ENCODE data around the gene STYK1. TPM values are rescaled to one million over a fixed set of nuclear protein-coding genes. Genes with fewer than 3 reads are reported as not detected.

Gene STYK1
- total and polyA plus RNA-seq, 7 donors: 0.16 to 14.1 (median 3.7) TPM; not detected in 1

DNA sequence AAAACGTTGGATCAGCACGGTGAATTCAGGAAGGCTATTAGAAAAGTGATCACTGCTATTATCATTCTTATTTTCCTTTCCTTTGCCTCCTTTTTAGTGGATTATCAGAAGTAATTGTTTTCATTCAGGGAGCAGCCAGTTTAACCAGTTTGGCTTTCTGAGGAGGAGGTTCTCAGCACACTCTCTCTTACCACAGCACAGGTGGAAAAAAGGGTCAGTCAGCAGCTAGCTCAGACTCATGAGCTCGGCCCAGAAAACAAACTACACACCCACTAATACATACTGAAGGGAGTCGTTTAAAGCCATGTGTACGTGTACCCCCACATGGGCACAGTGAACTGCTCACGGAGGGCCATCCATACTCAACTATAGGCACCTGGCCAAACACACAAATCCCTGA lies 37.2 kb downstream of the STYK1 start:
- no peaks in the 10 kb centered on the region for H3K9me3 ChIP-seq
- no peak overlapping the region for H3K4me3 ChIP-seq
- intact Hi-C loops (cut with DNase I): no loop called here
- no peaks in the 10 kb centered on the region for H3K27me3 ChIP-seq
- no peak overlapping the region for H3K27ac ChIP-seq
- TF ChIP-seq, protein P1, sequence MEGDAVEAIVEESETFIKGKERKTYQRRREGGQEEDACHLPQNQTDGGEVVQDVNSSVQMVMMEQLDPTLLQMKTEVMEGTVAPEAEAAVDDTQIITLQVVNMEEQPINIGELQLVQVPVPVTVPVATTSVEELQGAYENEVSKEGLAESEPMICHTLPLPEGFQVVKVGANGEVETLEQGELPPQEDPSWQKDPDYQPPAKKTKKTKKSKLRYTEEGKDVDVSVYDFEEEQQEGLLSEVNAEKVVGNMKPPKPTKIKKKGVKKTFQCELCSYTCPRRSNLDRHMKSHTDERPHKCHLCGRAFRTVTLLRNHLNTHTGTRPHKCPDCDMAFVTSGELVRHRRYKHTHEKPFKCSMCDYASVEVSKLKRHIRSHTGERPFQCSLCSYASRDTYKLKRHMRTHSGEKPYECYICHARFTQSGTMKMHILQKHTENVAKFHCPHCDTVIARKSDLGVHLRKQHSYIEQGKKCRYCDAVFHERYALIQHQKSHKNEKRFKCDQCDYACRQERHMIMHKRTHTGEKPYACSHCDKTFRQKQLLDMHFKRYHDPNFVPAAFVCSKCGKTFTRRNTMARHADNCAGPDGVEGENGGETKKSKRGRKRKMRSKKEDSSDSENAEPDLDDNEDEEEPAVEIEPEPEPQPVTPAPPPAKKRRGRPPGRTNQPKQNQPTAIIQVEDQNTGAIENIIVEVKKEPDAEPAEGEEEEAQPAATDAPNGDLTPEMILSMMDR (IDR thresholded peaks at IDR 0.05): no peak
- no peak for TF ChIP-seq EP300 (IDR thresholded peaks at IDR 0.05)
- no peak for TF ChIP-seq POLR2A (IDR thresholded peaks at IDR 0.05)
- TF ChIP-seq POLR2AphosphoS5 (IDR thresholded peaks at IDR 0.05): no peak
- H3K4me1 ChIP-seq: no peaks in the 10 kb centered on the region
- DNase-seq: no peak
- H3K36me3 ChIP-seq: no peaks in the 10 kb centered on the region
- 16 to 59% methylated on average over 6 of the region's 6 CpGs for WGBS, 2 donors

DNA sequence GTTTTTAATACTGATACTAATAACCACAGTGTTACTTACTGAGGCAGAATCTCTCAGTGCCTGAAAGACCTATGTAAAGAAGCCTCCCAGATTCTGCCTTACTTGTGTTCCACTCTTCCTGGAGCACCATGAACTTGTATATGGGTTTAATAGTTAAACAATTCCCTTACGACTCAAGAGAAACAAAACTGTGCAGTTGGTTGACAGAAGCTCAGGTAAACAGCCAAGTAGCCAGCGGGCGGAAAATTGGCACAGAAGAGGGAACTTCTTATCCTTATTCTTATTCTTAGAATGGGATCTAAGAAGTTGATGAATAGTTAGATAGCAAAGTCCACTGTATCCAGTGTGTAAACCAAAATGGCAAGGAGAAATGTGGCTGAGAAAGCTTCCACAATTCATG lies 37.7 kb downstream of the STYK1 start:
- 24 to 68% methylated on average over 3 of the region's 3 CpGs for WGBS, 2 donors
- no peaks in the 10 kb centered on the region for H3K4me1 ChIP-seq
- H3K9me3 ChIP-seq: no peaks in the 10 kb centered on the region
- no peaks in the 10 kb centered on the region for H3K36me3 ChIP-seq
- no peaks in the 10 kb centered on the region for H3K27me3 ChIP-seq
- intact Hi-C loops (cut with DNase I): no loop called here
- no peak for DNase-seq
- no peak overlapping the region for H3K4me3 ChIP-seq
- no peak overlapping the region for H3K27ac ChIP-seq
- TF ChIP-seq POLR2AphosphoS5 (IDR thresholded peaks at IDR 0.05) (no peak), POLR2A (IDR thresholded peaks at IDR 0.05) (no peak), EP300 (IDR thresholded peaks at IDR 0.05) (no peak)
- TF ChIP-seq, protein P1 (IDR thresholded peaks at IDR 0.05): no peak

DNA sequence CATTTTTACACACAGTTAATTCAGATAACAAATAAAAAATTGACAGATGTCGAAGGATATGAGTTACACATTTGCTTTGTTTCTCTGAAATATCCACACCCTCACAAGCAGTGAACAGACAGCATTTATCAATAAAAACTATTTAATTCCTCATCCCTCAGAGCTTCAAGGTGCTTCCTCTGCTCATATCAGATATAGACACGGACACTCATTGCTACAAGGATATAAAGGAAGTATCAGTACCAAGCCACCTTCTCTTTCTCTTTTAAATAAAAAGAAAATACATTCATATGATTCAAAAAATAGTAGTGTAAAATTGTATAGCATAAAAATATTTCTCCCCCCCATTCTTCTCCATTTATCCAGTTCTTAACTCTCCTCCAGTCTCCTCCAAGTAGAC lies 38.5 kb downstream of the STYK1 start:
- intact Hi-C loops (cut with DNase I): no loop called here
- no peak for TF ChIP-seq EP300 (IDR thresholded peaks at IDR 0.05)
- no peak for TF ChIP-seq POLR2A (IDR thresholded peaks at IDR 0.05)
- TF ChIP-seq POLR2AphosphoS5 (IDR thresholded peaks at IDR 0.05): no peak
- TF ChIP-seq, protein P1 (IDR thresholded peaks at IDR 0.05): no peak
- no peaks in the 10 kb centered on the region for H3K27me3 ChIP-seq
- no peaks in the 10 kb centered on the region for H3K4me1 ChIP-seq
- H3K27ac ChIP-seq: no peak overlapping the region
- DNase-seq: no peak
- no peaks in the 10 kb centered on the region for H3K9me3 ChIP-seq
- no peak overlapping the region for H3K4me3 ChIP-seq
- H3K36me3 ChIP-seq: no peaks in the 10 kb centered on the region
- 71 to 89% methylated on average over 2 of the region's 2 CpGs for WGBS, 2 donors

DNA sequence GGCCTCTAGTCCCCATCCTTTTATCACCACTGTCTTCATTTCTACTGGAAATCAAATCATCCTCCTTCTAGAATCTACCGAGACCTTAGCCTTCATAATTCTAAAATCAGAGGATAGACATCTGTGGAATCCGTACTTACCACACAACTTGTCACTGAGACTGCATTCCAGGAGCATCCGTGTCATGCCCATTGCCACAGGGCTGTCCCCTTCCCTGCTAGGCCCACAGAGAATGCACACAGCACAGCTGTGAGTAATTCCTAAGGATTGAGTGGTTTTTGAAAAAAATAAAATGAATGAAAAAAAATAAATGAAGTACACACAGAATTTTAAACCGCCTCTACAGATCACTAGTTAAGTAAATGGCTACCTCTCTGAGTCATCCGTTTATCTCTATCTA lies 39.4 kb downstream of the STYK1 start:
- no peaks in the 10 kb centered on the region for H3K36me3 ChIP-seq
- no peak for TF ChIP-seq POLR2A (IDR thresholded peaks at IDR 0.05)
- no peak for TF ChIP-seq EP300 (IDR thresholded peaks at IDR 0.05)
- TF ChIP-seq POLR2AphosphoS5 (IDR thresholded peaks at IDR 0.05): no peak
- TF ChIP-seq, protein P1 (IDR thresholded peaks at IDR 0.05): no peak
- no peaks in the 10 kb centered on the region for H3K27me3 ChIP-seq
- H3K27ac ChIP-seq: no peak overlapping the region
- H3K4me3 ChIP-seq: no peak overlapping the region
- H3K4me1 ChIP-seq: no peaks in the 10 kb centered on the region
- WGBS, 2 donors: 92 to 95% methylated on average over 5 of the region's 5 CpGs
- no peaks in the 10 kb centered on the region for H3K9me3 ChIP-seq
- no peak for DNase-seq
- intact Hi-C loops (cut with DNase I): no loop called here

DNA sequence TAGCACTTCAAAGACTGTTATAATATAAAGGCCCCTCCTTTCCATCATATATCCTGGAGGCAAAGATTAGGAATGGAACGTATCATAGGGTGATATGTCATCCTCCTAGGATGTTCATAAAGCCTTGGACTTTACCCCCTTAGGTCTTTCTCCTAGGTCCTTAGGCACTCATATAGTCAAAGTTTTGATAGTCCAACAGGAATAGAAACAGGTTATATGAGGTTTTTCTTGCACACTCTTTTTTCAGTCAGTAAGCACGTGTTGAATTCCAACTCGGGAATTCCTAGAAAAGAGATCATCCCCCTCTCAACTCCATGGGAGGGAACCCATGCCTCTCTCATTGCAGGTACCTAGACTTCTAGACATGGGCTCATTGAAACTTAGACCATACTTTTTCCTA lies 40.3 kb downstream of the STYK1 start:
- Histone ChIP-seq H3K9me3 (no peaks in the 10 kb centered on the region), H3K4me3 (no peak overlapping the region), H3K27me3 (no peaks in the 10 kb centered on the region), H3K27ac (no peak overlapping the region), H3K4me1 (no peaks in the 10 kb centered on the region), H3K36me3 (no peaks in the 10 kb centered on the region)
- 72 to 81% methylated on average over 3 of the region's 3 CpGs for WGBS, 2 donors
- TF ChIP-seq, protein P1 (IDR thresholded peaks at IDR 0.05): no peak
- TF ChIP-seq POLR2A (IDR thresholded peaks at IDR 0.05): no peak
- no peak for TF ChIP-seq POLR2AphosphoS5 (IDR thresholded peaks at IDR 0.05)
- no peak for TF ChIP-seq EP300 (IDR thresholded peaks at IDR 0.05)
- intact Hi-C loops (cut with DNase I): no loop called here
- no peak for DNase-seq
